Endometrial microvascular endothelial cells (primary cell): ENCODE data around the gene CIAO2B. TPM values are rescaled to one million over a fixed set of nuclear protein-coding genes. Genes with fewer than 3 reads are reported as not detected.

ENCODE experiments used
- in situ Hi-C: cut with HindIII; loops from 2 replicates; pipeline ENCODE4 v1.10.0; 2017; ENCODE audit warnings: low sequenced_read_pairs, low pct_unique_long_range_greater_than_20kb; ENCODE audit errors: inconsistent ontology term
- total RNA-seq: library from RNA; depleted of rRNA; stranded (reverse); fragments of >200 nt; gene quantifications from one replicate; pipeline ENCODE4 v1.2.3, GENCODE V29; 2015; ENCODE audit errors: inconsistent ontology term

The CIAO2B gene
- total RNA-seq, 1 donor from 2014 or later: 69.0 TPM

DNA sequence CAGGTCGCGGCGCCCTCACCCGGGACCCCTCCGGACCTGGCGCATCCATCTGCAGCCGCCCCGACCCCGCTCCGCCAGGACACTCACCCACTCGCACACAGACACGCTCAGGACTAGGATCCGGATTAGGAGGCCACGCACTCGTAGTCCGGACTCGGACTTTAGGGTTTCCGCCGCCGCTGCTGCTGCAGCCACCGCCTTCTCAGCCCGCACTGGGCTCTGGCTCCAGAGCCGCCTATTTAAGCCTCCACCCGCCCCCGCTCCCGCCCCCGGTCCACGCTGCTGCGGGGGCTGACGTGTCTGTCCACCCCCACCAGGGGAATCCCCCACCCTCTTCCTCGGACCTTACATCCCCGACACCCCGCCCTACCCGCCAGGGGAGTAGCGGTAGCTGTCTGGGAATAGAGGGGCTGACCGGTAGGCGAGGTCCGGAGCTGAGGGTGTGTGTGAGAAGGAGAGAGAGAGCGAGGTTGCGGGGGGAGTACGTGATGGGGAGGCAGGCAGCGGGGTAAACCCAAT is 8.8 kb downstream of the CIAO2B start, which contains the start of gene RRAD:
RRAD (minus strand) TSS at position 214 of the 519 bp plus-strand sequence. CDS start 356 bp downstream, outside the sequence.
- in situ Hi-C loops: no loop called here

GRCh38 chr16:66924527-66925321 is 9.5 kb downstream of the CIAO2B start:
- in situ Hi-C loops: no loop called here

DNA sequence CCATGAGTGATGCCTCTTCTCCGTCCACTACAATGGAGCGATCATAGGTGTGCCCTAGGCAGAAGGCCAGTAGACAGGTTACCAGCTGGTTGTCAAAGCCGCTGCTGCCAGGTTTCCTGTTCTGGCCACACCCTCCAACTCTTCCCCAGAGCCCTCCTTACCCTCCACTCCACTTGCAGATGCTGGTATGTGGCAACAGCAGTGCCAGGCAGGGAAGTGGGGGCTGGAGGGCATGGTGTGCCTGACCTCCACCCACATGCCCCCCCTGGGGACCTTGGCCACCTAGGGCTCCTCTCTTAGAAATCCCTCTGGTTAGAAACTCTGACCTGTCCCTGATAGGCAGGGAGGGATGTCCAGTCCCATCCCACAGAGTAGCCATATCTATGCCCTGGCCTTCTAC is 10.3 kb downstream of the CIAO2B start:
- in situ Hi-C loops: no loop called here

- in situ Hi-C loops: no loop called here
Observed at GRCh38 chr16:66923247-66923731, 10.9 kb downstream of the CIAO2B start.

DNA sequence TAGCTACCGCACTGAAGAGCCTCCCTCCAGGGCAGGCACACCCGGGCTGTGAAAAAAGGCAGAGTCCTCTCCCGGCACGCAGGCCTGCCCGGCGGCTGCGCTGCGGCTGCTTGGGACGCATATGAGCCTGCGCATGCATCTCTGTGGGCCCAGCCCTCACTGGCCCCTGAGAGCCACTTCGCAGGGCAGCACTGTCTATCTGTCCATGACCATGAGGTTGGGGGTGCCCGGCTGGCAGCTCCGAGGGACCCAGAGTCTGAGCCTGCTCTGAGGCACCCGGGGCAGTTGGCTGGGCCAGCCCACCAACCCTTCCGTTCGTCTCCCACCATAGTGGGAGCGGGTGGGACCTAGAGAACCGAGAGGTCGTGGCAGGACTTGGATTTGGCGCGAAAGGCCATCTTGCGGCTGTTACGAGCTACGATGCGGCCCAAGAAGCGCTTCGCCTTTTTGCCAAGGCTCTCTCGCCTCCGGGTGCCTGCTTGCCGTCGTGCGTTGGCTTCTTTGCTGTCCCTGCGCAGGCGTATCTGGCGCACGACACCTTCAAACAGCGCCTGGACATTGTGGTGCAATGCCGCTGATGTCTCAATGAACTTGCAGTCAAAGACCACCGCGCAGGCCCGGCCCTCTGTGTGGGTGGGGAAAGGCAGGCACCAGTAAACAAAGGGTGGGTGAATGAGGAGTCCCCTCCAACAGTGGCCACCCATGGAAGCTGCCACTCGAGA is 12.3 kb downstream of the CIAO2B start:
- in situ Hi-C loops: no loop called here

GRCh38 chr16:66920924-66921680 is 13.1 kb downstream of the CIAO2B start:
- in situ Hi-C loops: no loop called here

- in situ Hi-C loops: no loop called here
Observed at GRCh38 chr16:66920299-66920590, 14.0 kb downstream of the CIAO2B start.

DNA sequence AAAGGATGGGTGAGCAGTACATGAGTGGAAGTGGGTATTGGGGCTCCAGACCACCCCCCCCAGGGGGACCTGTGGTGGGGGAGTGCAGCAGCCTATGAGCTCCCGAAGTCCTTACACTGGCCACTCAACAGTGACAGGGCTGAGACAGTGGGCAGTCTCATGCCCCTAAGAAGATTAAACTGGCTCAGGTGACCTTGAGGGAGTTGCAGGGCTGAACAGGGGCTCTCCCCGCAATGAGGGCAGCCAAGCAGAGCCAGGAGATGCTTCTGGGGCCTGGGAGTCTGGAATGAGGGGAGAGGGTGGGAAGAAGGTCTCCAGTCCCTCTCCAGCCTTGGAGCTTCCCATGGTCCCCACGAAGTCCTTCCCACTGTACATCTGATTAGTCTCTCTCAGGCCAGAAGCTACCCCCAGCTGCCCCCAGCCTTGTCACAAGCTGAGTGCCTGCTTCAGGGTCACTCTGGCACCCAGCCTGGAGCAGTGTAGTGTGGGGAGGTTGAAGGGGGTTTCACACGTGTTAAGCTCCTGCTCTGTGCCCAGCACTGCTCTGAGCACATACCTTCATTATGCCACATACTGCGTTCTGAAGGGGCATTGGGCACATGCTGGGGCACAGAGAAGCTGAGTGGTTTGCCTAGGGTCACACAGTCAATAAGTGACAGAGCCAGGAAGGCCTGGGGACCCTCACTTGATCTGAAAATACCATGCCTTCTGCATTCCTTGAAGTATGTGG is 14.5 kb downstream of the CIAO2B start:
- in situ Hi-C loops: no loop called here

GRCh38 chr16:66918803-66919568 is 15.2 kb downstream of the CIAO2B start, which contains the start of gene CDH16:
Gene CDH16, minus strand, starts transcription at chr16:66918885. Its CDS starts 820 bp downstream, at chr16:66918065.
- in situ Hi-C loops: no loop called here

DNA sequence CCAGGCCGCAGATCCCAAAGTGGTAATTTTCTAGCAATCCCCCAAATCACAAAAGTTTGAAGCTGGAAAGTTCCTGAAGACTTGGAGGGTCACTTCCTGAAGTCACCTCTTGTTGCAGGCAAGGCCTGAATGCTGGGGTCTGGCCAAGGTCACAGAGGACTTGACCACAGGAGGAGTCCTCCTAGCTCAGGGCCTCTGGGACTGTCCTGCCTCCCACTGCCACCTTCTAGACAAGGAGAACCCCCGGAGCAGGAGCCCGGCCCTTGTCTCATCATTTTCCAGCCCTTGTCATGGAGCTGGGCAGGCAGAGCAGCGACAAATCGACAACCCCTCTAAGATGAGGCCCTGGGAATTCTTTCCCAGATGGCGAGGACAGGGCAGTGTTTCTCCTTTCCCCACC is 15.8 kb downstream of the CIAO2B start:
- in situ Hi-C loops: no loop called here

GRCh38 chr16:66917741-66918140 is 16.5 kb downstream of the CIAO2B start:
- in situ Hi-C loops: no loop called here

- in situ Hi-C loops: no loop called here
Observed at GRCh38 chr16:66916518-66916917, 17.7 kb downstream of the CIAO2B start.

DNA sequence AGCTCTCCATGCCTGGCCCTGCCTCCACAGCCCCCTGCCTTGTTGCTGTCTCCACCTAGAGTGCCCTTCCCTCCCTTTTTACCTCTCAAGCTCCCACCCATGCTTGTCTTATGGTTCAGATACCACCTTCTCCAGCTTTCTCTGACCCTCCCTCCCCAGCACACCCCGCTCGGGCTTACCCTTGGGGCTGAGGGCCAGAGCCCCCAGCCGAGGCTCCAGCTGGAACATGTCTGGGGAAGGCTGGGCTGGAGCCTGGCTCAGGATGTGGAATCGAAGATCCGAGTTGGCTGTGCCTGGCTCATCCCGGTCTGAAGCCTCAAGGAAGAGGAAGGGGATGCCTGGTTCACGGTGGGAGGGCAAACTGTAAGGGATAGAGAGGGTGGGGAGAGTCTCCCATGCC is 19.2 kb downstream of the CIAO2B start:
- in situ Hi-C loops: no loop called here

DNA sequence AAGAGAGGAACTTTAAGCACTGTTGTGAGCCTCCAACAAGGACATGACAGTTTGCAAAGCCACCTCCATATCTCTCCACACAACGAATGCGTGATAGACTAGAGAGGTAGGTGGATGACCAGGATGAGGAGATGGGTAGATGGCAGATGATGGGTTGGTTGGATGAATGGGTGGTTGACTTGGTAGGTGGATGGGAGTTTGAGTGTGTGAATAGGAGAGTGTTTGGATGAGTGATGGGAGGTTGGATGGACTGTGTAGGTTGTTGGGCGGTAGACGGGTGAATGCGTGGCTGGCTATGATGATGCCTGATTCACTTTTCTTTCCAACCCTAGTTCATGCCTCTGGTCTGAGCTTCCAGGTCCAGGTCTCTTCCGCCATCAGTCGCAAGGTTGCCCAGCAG is 19.7 kb downstream of the CIAO2B start:
- in situ Hi-C loops: no loop called here

GRCh38 chr16:66913711-66914110 is 20.5 kb downstream of the CIAO2B start:
- in situ Hi-C loops: no loop called here

GRCh38 chr16:66913081-66913480 is 21.1 kb downstream of the CIAO2B start:
- in situ Hi-C loops: no loop called here

DNA sequence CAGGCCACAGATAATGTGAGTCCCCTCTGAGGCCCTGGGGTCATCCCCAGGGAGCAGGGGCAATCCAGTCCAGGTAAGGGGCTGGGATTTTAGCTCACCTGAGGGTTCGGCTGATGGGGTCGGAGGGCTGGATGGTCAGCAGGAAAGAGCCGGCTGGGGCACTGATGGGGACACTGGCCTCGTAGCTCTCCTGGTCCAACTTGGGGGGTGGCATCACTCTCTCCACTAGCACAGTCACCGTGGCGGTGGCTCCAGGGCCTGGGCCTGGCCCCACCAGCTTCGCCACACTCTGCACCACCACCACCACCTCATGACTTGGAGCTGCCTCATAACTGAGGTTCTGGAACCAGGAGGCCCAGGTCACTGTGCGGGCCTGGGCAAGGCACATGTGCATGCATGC is 22.4 kb downstream of the CIAO2B start:
- in situ Hi-C loops: no loop called here

DNA sequence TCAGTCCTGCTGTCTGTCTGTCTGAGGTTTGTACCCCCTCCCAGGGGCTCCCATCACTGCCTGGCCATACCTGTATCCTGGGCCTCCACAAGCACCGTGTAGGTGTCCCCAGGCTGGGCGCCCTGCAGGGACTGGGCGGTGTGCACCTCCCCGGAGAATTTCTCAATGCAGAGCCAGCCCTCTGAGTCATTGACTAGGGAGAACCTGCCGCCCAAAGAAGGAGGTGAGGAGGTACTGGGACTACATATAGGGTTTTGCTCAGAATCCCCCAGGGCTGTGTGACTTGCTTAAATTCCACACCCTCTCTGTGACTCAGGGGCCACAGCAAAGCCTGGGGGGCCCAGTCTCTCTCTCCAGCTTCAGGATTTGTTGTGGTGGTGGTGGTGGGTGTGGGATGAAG is 23.1 kb downstream of the CIAO2B start:
- in situ Hi-C loops: no loop called here
